Vagina (tissue), 2 donors: Measurements from ENCODE around the gene NRXN2.

Experiments
- CTCF ChIP-seq, 3 experiments: fragments of 450-650 bp in 2 of 3; fragments of 200-600 bp in 1 of 3; sonication (generic) in 1 of 3; IDR thresholded peaks; one replicate each; pipeline ENCODE4 v1.5.1; 2017 to 2019; ENCODE audit warnings: antibody characterized with exemption in 3 of 3, mild to moderate bottlenecking in 2 of 3, moderate library complexity in 2 of 3
- POLR2AphosphoS5 ChIP-seq, 2 donors: sonication (generic); formaldehyde crosslinking; IDR thresholded peaks; one replicate each; pipeline ENCODE4 v1.9.0; 2017; ENCODE audit warnings: antibody characterized with exemption in 2 of 2, mild to moderate bottlenecking in 2 of 2, low read depth in 1 of 2; ENCODE audit not compliant: insufficient read depth in 1 of 2

- no peak for TF ChIP-seq CTCF (IDR thresholded peaks at IDR 0.05)
- no peak for TF ChIP-seq POLR2AphosphoS5 (IDR thresholded peaks at IDR 0.05; ENCODE audit: insufficient read depth in 1 of 2, low read depth in 1 of 2)
Measured at GRCh38 chr11:64685536-64685935, 37.5 kb downstream of the NRXN2 start.
